ENCODE results near the gene ULBP2.
"Not testable (repeated sequence)": the region's sequence is repeated elsewhere in the genome, so short reads cannot be mapped to it uniquely, and the experiment has no call there.

Gene ULBP2

DNA sequence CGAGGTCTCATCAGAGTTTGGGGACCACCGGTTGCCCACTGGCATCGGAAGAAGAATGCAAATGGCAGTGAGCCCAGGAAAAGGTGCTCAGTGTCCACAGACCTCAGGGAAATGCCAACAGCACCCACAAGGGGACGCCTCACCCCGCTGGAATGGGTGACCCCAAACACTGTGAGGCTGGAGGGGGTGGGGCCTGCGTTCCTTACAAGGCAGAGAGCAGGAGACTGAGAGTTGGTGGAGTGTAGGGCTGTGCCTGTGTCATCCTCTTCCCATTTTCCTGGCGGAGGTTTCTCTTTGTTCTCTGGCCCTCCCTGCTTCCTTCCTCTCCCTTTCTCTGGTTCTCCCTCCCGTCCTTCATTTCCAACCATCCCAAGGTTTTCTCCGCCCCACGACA is 12.1 kb downstream of the ULBP2 start:
- DNase-seq, result not testable (repeated sequence)

DNA sequence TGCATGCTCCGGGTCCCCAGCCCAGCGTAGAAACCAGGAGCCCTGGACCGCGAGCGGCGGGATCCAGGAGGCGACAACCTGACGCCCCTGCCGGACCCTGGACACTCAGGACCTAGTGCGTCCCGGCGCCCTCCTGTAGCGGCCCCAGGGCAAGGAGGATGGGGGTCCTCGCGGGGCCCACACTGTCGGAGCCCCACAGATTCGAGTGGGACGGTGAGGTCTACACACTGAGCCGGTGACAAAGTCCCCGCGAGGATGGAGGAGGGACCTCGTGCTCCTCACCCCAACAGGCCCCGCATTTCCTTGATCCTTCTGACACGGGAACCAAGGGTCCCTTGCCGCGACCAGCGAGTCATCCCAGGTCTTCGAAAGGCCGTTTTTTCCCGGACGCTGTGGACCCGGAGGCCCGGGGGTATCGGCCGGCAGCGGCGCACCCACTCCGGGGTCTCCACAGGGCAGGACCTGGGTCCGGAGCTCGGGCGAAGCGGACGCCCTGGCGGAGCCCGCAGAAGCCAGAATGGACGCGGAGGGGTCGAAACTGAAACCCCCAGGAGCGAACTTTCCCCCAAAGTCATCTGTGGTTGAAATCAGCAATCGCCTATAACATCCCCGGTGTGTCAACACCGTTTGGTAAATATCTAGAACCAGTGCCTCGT is 12.6 kb downstream of the ULBP2 start:
- DNase-seq, result not testable (repeated sequence)

DNA sequence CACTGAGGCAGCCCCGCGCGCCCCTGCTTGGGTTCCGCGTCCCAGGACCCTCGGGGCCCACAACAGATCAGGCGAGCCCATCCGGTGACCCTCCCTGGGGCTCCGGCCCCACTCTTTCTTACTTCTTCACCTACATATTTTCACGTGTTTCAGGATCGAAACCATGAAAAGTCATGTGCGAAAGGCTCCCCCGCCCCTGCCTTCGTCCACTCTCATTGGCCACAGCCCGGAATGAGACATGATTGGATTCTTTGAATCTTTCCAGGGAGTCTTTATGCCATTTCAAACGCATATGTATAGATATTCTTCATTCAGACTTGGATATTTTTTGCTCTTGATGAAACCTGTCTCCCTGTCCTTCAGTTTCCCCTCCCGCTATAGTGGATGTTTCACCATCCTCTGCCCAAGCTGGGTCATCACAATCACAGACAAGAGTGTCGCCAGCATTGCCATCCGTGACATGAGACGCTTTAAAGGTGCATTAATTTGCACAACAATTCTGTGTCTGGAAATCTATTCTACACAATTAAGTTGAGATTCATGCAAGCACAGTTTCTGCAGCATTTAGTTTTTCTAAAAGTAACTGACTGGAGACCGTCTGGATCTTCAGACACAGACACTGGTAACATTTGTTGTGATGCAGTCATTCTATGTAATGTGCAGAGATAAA is 13.3 kb downstream of the ULBP2 start:
- DNase-seq, result not testable (repeated sequence)

DNA sequence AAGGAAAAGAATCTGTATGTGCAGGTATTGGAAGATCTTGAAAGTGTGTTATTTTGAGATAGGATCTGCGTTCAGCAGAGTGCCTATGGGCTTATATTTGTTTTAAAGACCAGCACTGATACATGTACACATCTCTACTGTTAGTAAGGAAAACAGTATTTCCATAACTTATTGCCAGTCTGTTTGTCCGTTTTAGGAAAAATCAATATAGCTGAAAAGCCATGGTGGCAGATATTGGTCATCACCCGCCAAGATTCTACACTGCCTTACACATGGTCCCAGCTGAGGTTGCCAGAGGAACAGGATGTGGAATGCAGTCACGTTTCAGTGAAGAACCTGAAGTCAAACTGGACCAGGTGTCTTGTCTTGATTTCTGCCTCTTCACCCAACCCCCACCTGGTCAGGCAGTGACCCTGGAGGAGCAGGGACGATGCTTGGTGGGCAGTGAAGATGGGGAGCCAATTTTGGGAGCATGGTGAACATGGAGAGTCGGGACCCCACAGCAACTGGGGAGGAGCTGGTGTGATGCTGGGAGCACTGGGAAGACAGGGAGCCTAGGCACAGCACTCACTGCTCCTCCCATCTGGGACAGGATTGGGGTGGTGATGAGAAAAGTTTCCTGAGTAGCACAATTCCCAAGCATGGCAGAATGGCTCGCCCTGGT is 14.0 kb downstream of the ULBP2 start:
- DNase-seq, result not testable (repeated sequence)

DNA sequence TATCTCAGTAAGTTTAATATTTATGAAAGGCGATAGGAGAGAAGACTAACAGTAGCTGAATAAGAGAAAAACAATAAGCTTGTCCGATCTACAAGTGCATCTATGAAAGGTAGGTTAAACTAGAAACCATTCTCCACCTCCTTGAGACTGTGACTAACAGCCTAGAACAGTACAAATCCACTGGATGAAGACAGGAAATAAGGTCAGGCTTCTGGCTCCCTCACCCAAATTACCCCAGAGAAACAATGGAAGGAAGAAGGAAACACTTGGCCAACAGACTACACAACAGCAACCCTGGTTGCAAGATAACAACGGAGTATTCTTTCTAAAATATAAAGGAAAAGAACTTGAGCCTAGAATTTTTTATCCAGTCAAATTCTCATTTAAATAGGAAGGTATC is 16.3 kb downstream of the ULBP2 start:
- not testable (repeated sequence) for DNase-seq

DNA sequence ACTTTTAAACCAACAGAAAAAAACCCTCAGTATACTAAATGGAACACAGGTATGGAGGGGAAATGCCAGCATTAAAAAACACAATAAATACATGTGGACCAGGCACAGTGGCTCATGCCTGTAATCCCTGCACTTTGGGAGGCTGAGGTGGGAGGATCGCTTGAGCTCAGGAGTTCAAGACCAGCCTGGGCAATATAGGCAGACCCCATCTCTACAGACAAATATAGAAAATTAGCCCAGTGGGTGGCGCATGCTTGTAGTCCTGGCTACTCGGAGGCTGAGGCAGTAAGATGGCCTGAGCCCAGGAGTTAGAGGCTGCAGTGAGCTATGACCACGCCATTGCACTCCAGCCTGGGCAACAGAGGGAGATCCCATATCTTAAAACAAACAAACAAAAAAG is 18.0 kb downstream of the ULBP2 start:
- not testable (repeated sequence) for DNase-seq

DNA sequence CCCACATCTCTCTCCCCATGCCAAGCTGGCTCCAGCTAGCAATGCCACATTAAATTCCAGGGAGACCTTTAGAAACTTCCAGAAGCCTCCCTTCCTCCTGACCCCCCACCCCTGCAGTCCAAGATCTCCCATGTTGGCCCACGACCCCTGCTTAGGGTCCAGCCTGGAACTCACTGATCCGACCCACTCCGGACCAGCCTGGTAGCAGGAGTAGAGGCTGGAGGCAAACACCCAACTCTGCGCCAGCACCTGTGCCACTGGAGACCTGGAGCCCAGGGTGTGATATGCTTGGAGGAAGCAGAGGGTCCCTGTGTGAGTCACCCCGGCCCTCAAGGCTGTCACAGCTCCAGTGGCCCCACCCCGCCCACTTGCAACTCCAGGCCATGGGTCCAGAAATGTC is 18.7 kb downstream of the ULBP2 start:
- DNase-seq, result no peak

DNA sequence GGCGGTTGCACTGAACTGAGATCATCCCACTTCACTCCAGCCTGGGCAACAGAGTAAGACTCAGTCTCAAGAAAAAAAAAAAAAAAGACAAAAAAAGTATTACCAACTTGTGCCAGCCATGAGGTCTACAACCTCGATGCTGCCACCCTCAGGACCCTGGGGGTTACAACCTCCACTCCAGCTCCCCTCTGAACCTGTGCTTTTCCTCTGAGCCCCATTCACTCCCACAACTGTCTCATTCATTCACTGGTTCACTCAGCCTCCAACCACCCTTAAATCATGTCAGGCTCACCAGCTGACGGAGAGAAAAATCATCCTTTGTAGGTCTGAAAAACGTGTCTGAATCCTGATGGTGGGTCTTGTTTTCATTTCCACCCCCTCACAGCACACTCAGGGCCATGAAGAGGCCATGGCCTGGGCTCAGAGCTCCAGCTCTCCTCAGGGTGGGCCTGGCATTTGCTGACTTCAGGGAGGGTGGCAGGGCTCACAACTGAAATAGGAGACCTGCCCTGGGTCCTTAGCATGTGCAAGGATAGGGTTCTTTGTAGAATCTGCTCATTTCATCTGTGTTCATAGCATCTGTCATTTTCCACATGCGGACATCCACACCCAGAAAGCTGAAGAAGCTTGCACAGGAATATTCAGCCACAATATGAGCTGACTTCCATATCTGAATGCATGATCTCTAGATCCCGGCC is 20.1 kb downstream of the ULBP2 start:
- DNase-seq, result no peak

DNA sequence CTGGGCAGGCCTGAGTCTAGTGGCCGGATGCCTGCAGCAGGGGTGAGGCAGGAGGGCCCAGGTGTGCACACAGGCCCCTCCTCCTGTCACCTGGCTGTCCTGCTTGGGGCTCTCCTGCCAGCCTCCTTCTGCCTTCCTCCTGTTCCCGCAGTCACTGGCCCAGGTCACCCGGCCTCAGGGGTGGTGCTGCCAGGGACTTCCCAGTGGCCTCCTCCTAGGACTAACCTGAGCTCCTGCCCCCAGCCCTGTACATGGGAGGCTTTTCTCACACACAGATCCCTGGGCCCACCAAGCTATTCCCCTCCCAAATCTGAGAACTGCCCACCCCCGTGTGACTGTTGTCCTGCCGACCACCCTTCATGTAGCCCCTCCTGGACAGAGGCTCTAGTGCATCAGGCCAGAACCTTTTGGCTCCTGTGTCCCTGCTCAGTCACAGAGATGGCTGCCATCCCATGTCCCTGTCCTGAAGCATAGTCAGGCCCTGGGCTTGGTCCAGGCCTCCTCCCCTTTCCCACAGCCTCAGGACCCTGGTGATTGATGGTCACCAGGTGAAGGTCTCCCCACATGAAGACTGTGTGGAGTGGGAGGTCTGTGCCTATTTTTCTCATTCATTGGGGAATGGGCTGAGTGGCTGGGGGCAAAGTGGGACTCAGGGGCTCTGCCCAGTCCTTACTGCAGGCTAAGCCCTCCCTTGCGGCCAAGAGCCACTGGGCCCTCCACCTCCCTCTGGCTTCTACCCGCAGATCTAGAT is 20.8 kb downstream of the ULBP2 start:
- no peak for DNase-seq

DNA sequence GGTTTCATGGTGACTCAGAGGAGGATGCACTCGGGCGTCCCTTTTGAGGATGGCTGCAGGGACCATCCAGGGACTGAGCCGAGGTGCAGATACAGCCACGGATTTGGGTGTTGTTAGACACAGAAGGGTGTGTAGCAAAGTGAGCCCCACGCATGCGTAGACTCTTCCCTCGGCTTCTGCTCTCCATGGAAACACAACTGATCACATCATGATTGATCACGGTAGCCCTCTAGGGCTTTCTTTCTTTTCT is 21.3 kb downstream of the ULBP2 start:
- DNase-seq, result peak; percentile 80

DNA sequence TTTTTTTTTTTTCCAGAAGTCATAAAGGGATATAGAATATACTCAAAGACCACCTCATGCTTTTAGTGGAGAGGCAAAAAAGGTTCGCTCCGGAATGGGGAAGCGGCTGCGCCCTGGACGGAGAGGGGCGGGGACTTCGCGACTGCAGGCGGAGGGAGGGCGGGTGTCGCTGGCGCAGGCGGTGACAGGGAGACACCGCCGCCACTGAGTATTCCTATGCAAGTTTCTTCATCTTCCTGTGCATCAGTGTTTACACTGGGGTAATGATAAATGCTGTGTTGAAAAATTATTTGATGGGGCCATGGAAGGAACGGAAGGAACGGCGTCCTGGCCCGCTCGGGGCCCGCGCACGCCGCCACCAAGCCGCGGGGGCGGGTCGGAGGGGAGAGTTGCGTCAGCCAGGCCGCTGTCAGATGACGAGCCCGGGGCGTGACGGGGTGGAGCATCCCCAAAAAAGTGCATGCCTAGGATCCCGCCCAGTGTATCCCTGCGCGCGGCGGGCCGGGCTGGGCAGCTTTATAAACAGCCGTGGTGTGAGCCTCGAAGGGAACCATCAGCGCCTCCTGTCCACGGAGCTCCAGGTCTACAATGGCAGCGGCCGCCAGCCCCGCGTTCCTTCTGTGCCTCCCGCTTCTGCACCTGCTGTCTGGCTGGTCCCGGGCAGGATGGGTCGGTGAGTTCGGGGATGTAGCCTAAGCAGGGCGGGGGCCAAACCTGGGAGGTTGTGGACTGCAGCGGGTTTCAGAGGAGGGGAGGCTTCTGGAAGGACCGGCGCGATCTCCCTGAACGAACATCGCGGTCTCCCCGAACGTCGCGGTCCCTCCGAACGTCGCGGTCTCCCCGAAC is 21.9 kb downstream of the ULBP2 start, which contains the start of gene ULBP1:
Gene ULBP1, plus strand, starts transcription at position 482 of the 846 bp plus-strand sequence. Its CDS starts 107 bp downstream, at position 589.
- DNase-seq, result peak; percentile 80

DNA sequence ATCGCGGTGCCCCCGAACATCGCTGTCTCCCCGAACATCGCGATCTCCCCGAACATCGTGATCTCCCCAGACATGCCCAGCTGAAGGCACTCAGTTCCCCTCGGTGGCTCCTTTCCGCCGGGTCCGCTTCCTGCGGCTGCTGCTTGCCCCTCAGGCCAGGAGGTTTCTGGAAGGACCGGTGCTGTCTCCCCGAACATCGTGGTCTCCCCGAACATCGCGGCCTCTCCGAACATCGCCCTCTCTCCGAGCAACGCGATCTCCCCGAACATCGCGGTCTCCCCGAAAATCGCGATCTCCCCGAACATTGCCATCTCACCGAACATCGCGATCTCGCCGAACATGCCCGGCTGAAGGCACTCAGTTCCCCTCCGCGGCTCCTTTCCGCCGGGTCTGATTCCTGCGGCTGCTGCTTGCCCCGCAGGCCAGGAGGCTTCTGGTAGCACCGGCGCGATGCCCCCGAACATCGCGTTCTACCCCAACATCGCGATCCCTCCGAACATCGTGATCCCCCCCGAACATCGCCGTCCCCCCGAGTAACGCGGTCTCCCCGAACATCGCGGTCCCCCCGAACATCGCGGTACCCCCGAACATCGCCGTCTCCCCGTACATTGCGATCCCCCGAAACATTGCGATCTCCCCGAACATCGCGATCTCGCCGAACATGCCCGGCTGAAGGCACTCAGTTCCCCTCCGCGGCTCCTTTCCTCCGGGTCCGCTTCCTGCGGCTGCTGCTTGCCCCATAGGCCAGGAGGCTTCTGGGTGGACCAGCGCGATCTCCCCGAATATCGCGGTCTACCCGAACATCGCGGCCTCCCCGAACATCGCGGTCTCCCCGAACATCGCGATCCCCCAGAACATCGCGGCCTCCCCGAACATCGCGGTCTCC is 22.7 kb downstream of the ULBP2 start:
- no peak for DNase-seq

DNA sequence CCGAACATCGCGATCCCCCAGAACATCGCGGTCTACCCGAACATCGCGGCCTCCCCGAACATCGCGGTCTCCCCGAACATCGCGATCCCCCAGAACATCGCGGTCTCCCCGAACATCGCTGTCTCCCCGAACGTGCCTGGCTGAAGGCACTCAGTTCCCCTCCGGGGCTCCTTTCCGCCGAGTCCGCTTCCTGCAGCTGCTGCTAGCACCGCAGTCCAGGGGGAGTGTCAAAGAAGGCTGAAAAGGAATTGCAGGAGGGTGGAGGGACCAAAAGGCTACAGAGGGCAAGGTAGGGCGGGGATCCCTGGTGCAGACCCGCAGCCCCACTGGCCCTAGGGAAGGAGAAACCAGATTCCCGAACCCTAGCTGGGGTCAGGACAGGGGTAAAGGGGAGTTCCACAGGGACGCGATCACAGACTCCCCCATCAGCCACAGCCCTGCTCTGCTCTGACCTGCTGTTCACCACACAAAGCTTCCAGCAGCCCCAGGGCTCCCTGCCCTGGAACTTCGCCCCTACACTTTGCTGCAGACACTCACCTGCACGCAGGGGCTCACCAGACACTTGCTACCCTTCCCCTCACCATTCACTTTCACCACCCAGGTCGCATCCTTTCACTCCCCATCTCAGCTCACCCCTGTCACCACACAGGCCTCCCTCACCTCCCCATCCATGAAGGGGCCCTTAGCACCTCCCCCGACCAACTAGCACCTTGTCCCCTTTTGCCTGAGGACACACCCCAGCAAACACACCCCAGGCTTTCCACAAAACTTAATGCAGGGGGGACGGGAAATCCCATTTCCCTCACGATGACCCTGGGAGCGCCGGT is 23.6 kb downstream of the ULBP2 start:
- no peak for DNase-seq

DNA sequence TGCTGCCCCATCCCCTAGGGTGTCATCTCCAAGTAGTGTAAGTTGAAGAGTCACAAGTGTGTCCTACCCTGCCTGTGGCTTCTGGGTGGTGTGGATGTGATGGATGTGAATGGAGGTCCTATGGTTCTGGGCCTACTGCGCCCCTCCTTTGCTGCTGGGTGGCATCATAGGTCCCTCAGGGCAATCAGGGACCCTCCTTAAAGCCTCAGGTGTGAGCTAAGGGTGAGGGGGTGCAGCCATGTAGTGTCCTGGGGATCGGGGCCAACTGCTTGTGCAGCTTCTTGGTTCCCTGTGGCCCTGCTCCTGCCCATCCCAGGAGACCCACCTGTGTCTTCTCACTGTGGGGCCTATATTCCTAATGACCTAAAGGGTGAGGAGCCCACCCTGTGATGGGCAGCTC is 24.5 kb downstream of the ULBP2 start:
- not testable (repeated sequence) for DNase-seq

DNA sequence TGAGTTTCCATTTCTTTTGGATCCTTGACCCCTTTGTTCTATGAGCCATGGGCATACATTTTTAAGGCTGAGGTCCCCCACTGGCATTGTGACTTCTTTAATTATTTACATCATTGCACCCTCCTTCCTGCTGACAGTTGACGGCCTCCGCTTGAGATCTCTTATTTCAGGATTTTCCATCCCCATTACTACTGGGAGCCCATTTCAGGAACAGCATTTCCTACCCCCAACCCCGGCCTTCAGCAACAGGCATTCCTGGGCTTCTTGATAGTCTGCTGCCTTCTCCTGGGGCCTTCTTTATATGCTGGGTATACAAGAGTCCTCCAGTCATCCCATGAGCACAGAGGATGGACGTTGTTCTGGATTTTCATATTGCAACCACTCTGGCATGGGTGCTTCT is 25.8 kb downstream of the ULBP2 start:
- no peak for DNase-seq

DNA sequence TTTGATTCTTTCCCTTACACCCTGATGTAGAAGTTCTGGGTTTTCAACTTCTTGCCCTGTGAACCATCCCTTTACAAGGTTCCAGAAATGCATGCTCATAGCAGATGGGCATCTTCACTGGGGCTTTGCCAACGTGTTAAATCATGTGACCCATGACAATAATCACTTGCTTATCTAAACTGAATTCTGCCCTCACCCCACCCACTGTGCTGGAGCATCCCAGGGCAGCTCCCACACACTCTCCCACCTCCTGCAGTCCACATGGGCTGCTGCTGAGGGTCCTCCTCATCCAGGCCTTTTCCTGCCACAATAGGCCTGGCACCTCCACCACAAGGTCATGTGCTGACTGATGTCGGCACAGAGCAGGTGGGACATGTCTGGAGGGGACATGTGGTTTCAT is 26.2 kb downstream of the ULBP2 start:
- not testable (repeated sequence) for DNase-seq

DNA sequence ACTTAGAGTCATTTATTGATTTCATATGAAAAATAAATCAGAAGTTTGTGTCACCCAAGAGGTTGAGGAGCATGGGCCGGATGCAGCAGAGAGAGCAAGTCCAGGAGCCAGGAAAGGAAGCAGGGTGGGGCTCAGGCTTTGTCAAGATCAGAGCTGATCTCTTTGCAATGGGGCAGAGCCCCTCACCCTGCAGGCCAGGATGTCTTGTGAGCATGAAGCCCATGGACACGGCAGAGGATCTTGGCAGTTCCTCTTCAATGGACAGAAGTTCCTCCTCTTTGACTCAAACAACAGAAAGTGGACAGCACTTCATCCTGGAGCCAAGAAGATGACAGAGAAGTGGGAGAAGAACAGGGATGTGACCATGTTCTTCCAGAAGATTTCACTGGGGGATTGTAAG is 27.1 kb downstream of the ULBP2 start:
- DNase-seq, result not testable (repeated sequence)

DNA sequence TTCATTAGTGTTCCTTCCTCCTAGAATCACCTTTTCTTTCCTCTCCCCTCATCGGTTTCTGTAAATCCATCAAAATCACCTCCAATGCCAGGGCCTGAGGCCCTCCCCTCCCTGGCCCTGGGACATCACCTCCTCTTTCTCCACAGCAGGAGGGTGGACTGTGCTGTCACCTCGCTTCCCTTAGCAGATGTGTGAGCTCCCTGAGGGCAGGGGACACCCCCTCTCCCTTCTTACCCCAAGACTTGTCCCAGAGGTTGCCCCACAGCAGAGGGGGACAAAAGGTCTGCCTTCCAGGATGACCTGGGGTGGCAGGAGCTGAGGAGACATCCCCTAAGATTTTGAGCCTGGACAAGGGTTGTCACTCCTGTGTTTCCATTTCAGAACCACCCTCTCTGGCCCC is 27.8 kb downstream of the ULBP2 start:
- DNase-seq, result no peak

DNA sequence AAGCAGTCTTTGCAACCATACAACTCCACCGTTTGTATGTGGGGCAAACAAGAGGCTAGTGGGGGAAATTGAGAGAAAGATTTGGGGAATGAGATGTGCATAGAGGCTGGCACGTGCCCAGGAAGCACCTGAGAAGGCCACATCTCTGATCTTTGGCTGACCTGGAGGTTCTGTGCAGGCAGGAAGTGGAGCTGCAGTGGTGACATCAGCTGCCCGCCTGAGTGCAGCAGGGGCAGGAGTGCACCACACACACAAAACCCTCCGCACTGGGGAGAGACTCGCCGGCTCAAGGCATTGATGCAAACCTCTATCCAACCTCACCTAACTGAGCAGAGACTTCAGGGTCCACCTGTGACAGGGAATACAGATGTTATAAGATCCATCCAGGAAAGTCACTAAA is 32.6 kb downstream of the ULBP2 start:
- DNase-seq, result not testable (repeated sequence)

DNA sequence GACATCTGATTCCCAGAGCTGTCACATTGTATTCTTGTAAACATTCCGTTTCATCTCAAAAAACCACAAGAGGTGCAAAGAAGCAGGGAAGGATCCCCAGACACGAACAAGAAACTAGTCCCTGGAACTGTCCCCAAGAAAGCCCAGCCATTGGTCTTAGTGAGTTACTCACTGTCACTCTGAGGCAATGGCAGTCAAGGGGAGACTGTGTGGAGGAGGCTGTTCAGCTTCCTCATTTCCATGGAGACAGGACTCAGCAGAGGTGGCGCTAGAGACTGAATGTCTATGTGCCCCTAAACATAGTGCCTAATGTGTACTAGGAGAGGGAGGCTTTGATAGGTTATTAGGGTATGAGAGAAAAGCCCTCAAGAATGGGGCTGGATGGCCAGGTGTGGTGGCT is 33.0 kb downstream of the ULBP2 start:
- DNase-seq, result no peak
